Body of pancreas (tissue), 4 donors: ENCODE measurements around the gene PLEKHG5. TPM values are rescaled to one million over a fixed set of nuclear protein-coding genes. Genes with fewer than 3 reads are reported as not detected.

Experiments used
- ATAC-seq: fragments of 150-250 bp; one replicate; pipeline ENCODE4 v1.9.1; 2016
- DNase-seq, 4 donors: peaks; one replicate each; pipeline ENCODE4 v3.0.0-alpha.2; 2019
- H3K27ac ChIP-seq, 4 donors: fragments of 200-600 bp; sonication (generic); 1 replicate in 3 of 4; 2 replicates in 1 of 4; pipeline versions ENCODE4 v1.5.1 to v1.6.1; 2016 to 2019; ENCODE audit warnings: mild to moderate bottlenecking in 1 of 4, mixed read lengths in 1 of 4, moderate library complexity in 1 of 4
- H3K27me3 ChIP-seq, 2 donors: fragments of 200-600 bp; sonication (generic); one replicate each; pipeline ENCODE4 v1.6.0; 2016; ENCODE audit warnings: mild to moderate bottlenecking in 1 of 2
- H3K36me3 ChIP-seq, 2 donors: fragments of 200-600 bp; sonication (generic); replicated peaks in 1 of 2; 2 replicates each; pipeline ENCODE4 v1.5.1; 2016; ENCODE audit warnings: low read depth in 2 of 2; ENCODE audit not compliant: insufficient read depth in 1 of 2
- H3K4me1 ChIP-seq: fragments of 200-600 bp; sonication (generic); one replicate; pipeline ENCODE4 v1.6.0; 2016
- H3K4me3 ChIP-seq, 2 donors: fragments of 200-600 bp; sonication (generic); 1 replicate in 1 of 2; 2 replicates in 1 of 2; pipeline ENCODE4 v1.5.1; 2016 to 2019
- H3K9me3 ChIP-seq, 3 donors: fragments of 200-600 bp; sonication (generic); 1 replicate in 2 of 3; 2 replicates in 1 of 3; pipeline ENCODE4 v1.5.1; 2016
- CTCF ChIP-seq, 7 experiments: fragments of 450-650 bp in 4 of 7; fragments of 200-600 bp in 3 of 7; sonication (generic) in 3 of 7; IDR thresholded peaks; one replicate each; pipeline ENCODE4 v1.5.1; 2016 to 2019; ENCODE audit warnings: antibody characterized with exemption in 7 of 7
- POLR2A ChIP-seq, 3 donors: fragments of 450-650 bp; IDR thresholded peaks; one replicate each; pipeline ENCODE4 v1.6.1; 2016; ENCODE audit warnings: antibody characterized with exemption in 3 of 3, mild to moderate bottlenecking in 2 of 3
- WGBS, 2 donors: methylation state at CpG; one replicate each; pipeline ENCODE4 v1.1.5; 2017; 5-methylcytosine and 5-hydroxymethylcytosine counted together
- intact Hi-C: fragments of 100-400 bp; cut with DNase I; formaldehyde crosslinking; loops from one replicate; pipeline ENCODE4 v1.15.1; 2023
- total RNA-seq, 2 donors: library from RNA; depleted of rRNA; stranded (reverse); fragments of >200 nt; gene quantifications; one replicate each; pipeline ENCODE4 v1.1.0, GENCODE V29; 2016

PLEKHG5 gene
- total RNA-seq, 2 donors from 2014 or later, result 5.2 to 8.6 TPM

- Histone ChIP-seq H3K9me3 (no peaks in the 10 kb centered on the region), H3K36me3 (no peaks in the 10 kb centered on the region), H3K27me3 (no peaks in the 10 kb centered on the region), H3K4me3 (no peak overlapping the region), H3K27ac (no peak overlapping the region), H3K4me1 (no peaks in the 10 kb centered on the region)
- ATAC-seq, result peak; percentile 58
- TF ChIP-seq CTCF (IDR thresholded peaks at IDR 0.05), result peak in 4 of 7 experiments; percentile 24 to 59 (median 34)
- TF ChIP-seq POLR2A (IDR thresholded peaks at IDR 0.05), result no peak
- intact Hi-C loops, result no loop called here
- 37 to 51% methylated on average over 6 to 7 of the region's 7 CpGs for WGBS, 2 donors
- DNase-seq, result peak; percentile 63 to 90 (median 78)
Measured at GRCh38 chr1:6464514-6464836, 27.0 kb downstream of the PLEKHG5 start.

GRCh38 chr1:6463120-6463412 lies 28.4 kb downstream of the PLEKHG5 start:
- TF ChIP-seq CTCF (IDR thresholded peaks at IDR 0.05) (no peak), POLR2A (IDR thresholded peaks at IDR 0.05) (no peak)
- Histone ChIP-seq H3K27ac (no peak overlapping the region), H3K4me3 (no peak overlapping the region), H3K27me3 (no peaks in the 10 kb centered on the region), H3K4me1 (no peaks in the 10 kb centered on the region), H3K36me3 (no peaks in the 10 kb centered on the region), H3K9me3 (no peaks in the 10 kb centered on the region)
- intact Hi-C loops, result no loop called here
- DNase-seq (no peak), ATAC-seq (no peak)
- 75 to 100% methylated on average over 1 of the region's 1 CpG for WGBS, 2 donors

- Histone ChIP-seq H3K4me1 (no peaks in the 10 kb centered on the region), H3K27me3 (no peaks in the 10 kb centered on the region), H3K9me3 (no peaks in the 10 kb centered on the region), H3K4me3 (no peak overlapping the region), H3K36me3 (no peaks in the 10 kb centered on the region), H3K27ac (no peak overlapping the region)
- no peak for ATAC-seq
- WGBS, 2 donors, result 68 to 81% methylated on average over 11 to 13 of the region's 13 CpGs
- no peak for DNase-seq
- TF ChIP-seq CTCF (IDR thresholded peaks at IDR 0.05) (no peak), POLR2A (IDR thresholded peaks at IDR 0.05) (no peak)
- intact Hi-C loops, result no loop called here
Measured at GRCh38 chr1:6462412-6463119, 28.9 kb downstream of the PLEKHG5 start.

GRCh38 chr1:6461538-6462411 lies 29.7 kb downstream of the PLEKHG5 start:
- no peak overlapping the region for H3K4me3 ChIP-seq
- no peaks in the 10 kb centered on the region for H3K27me3 ChIP-seq
- no peak for DNase-seq
- intact Hi-C loops, result no loop called here
- H3K9me3 ChIP-seq, result no peaks in the 10 kb centered on the region
- no peak overlapping the region for H3K27ac ChIP-seq
- H3K36me3 ChIP-seq, result no peaks in the 10 kb centered on the region
- ATAC-seq, result no peak
- H3K4me1 ChIP-seq, result no peaks in the 10 kb centered on the region
- TF ChIP-seq CTCF (IDR thresholded peaks at IDR 0.05) (no peak), POLR2A (IDR thresholded peaks at IDR 0.05) (no peak)
- 91 to 94% methylated on average over 39 to 46 of the region's 48 CpGs for WGBS, 2 donors
